Right lobe of liver (tissue), 4 donors: ENCODE data around the gene JKAMP.

Experiments used
- CTCF ChIP-seq, 4 donors: fragments of 200-600 bp in 3 of 4; fragments of 450-650 bp in 1 of 4; IDR thresholded peaks; one replicate each; pipeline versions ENCODE4 v1.5.1 to v1.8.0; 2016 to 2022; ENCODE audit warnings: antibody characterized with exemption in 4 of 4, mild to moderate bottlenecking in 2 of 4
- POLR2A ChIP-seq: fragments of 450-650 bp; IDR thresholded peaks from one replicate; pipeline ENCODE4 v1.6.1; 2017; ENCODE audit warnings: antibody characterized with exemption, mild to moderate bottlenecking
- donor health status: DM: no; HTN: no; CAD: no.
- donor health status: DM: no; HTN: no; CAD: no.
- donor health status: DM: no; HTN: yes; CAD: no.

- TF ChIP-seq CTCF (IDR thresholded peaks at IDR 0.05) (no peak), POLR2A (no peak)
Observed at GRCh38 chr14:59534361-59534987, 50.2 kb downstream of the JKAMP start.
